ENCODE results near the gene HES5. TPM values are rescaled to one million over a fixed set of nuclear protein-coding genes. Genes with fewer than 3 reads are reported as not detected.

Gene HES5
- total and polyA plus RNA-seq, 2 donors (not counting 3 experiments of a cell fraction or from before 2014, with no cell fraction given) = 0.07 TPM; not detected in 1

- no peak overlapping the region for H3K9ac ChIP-seq (replicated peaks; ENCODE audit: extremely low read depth, insufficient read depth, low read length)
- no peak overlapping the region for H3K4me3 ChIP-seq (replicated peaks in 1 of 3; ENCODE audit: insufficient read depth in 1 of 3, low read depth in 1 of 3, low read length in 3 of 3)
- TF ChIP-seq MAX (IDR thresholded peaks at IDR 0.05; ENCODE audit: insufficient read depth, insufficient read length) = no peak
- TF ChIP-seq POLR2A (IDR thresholded peaks at IDR 0.05; ENCODE audit: low read depth, low read length) = no peak
- TF ChIP-seq EZH2 (IDR thresholded peaks at IDR 0.05; ENCODE audit: borderline replicate concordance, low read depth, low read length, severe bottlenecking) = no peak
- no peak for TF ChIP-seq MYC (IDR thresholded peaks at IDR 0.05; ENCODE audit: low read depth, low read length)
- no peak for TF ChIP-seq JUN (IDR thresholded peaks at IDR 0.05; ENCODE audit: borderline replicate concordance, insufficient read depth, insufficient read length, low read depth)
- TF ChIP-seq, protein P1, sequence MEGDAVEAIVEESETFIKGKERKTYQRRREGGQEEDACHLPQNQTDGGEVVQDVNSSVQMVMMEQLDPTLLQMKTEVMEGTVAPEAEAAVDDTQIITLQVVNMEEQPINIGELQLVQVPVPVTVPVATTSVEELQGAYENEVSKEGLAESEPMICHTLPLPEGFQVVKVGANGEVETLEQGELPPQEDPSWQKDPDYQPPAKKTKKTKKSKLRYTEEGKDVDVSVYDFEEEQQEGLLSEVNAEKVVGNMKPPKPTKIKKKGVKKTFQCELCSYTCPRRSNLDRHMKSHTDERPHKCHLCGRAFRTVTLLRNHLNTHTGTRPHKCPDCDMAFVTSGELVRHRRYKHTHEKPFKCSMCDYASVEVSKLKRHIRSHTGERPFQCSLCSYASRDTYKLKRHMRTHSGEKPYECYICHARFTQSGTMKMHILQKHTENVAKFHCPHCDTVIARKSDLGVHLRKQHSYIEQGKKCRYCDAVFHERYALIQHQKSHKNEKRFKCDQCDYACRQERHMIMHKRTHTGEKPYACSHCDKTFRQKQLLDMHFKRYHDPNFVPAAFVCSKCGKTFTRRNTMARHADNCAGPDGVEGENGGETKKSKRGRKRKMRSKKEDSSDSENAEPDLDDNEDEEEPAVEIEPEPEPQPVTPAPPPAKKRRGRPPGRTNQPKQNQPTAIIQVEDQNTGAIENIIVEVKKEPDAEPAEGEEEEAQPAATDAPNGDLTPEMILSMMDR (IDR thresholded peaks at IDR 0.05; ENCODE audit: extremely low read depth in 1 of 2, insufficient read depth in 1 of 2, low read depth in 1 of 2, low read length in 2 of 2) = no peak
- no peak for TF ChIP-seq FOS (IDR thresholded peaks at IDR 0.05; ENCODE audit: borderline replicate concordance, insufficient read depth, low read length)
- no peak for TF ChIP-seq POLR2AphosphoS5 (IDR thresholded peaks at IDR 0.05; ENCODE audit: insufficient read depth, low read depth, low read length)
- no peak for TF ChIP-seq GATA2 (IDR thresholded peaks at IDR 0.05; ENCODE audit: insufficient read depth, insufficient read length, low read depth, low read length)
- no peaks in the 10 kb centered on the region for H4K20me1 ChIP-seq (replicated peaks; ENCODE audit: control insufficient read depth, extremely low read depth, insufficient read depth, low read length)
- peaks cover 16 to 17% of the 10 kb centered on the region in 2 experiments for H3K27me3 ChIP-seq (ENCODE audit: control insufficient read depth in 2 of 2, insufficient read depth in 2 of 2, low read length in 2 of 2)
- no peak for DNase-seq (ENCODE audit: low read depth, low spot score)
- BruUV-seq (replicated peaks) = no TSS peak
- no peaks in the 10 kb centered on the region for H3K9me3 ChIP-seq (replicated peaks; ENCODE audit: control insufficient read depth, insufficient read depth, low read length)
- no peak overlapping the region for H3K4me2 ChIP-seq (ENCODE audit: insufficient read depth, low read length)
- dilution Hi-C loops (cut with MboI; ENCODE audit: extremely low pct_ligation_motif_present, low sequenced_read_pairs) = no loop called here
- intact Hi-C loops (cut with micrococcal nuclease) = no loop called here
- FAIRE-seq = no peak
- H3K27ac ChIP-seq (ENCODE audit: insufficient read depth, low read depth, low read length) = no peak overlapping the region
- no peak overlapping the region for H2AFZ ChIP-seq (ENCODE audit: low read depth, low read length)
- no peaks in the 10 kb centered on the region for H3K79me2 ChIP-seq (ENCODE audit: control insufficient read depth, insufficient read depth, low read length)
- ChIA-PET POLR2A (no interaction called here), CTCF (interaction anchor here (0.9 to 1.7 kb wide), 3 partner anchors 8 to 118 kb away, joined by 3 read pairs; no protein-coding TSS in a partner anchor)
- no peaks in the 10 kb centered on the region for H3K36me3 ChIP-seq (ENCODE audit: control insufficient read depth in 2 of 2, extremely low read depth in 1 of 2, insufficient read depth in 2 of 2, low read length in 2 of 2)
- H3K9me1 ChIP-seq (replicated peaks; ENCODE audit: control insufficient read depth, extremely low read depth, insufficient read depth, low read length) = no peaks in the 10 kb centered on the region
- no peaks in the 10 kb centered on the region for H3K4me1 ChIP-seq (ENCODE audit: control insufficient read depth, extremely low read depth, insufficient read depth, low read length)
Measured at GRCh38 chr1:2532485-2533160, 2.6 kb upstream of the HES5 start.

Measured in endothelial cell of umbilical vein (primary cell).